WERI-Rb-1 (cell line): Measurements from ENCODE around the gene SLC6A6.

Experiments used
- DNase-seq: peaks from one replicate; pipeline ENCODE4 v3.0.0-alpha.2; 2020
- H3K27ac ChIP-seq: fragments of 250-450 bp; sonication (Bioruptor Pico); 2 replicates; pipeline ENCODE4 v1.5.1; 2020; ENCODE audit warnings: mild to moderate bottlenecking, moderate library complexity
- H3K27me3 ChIP-seq: fragments of 250-450 bp; sonication (Bioruptor Pico); 2 replicates; pipeline ENCODE4 v1.5.1; 2021; ENCODE audit warnings: mild to moderate bottlenecking, low read depth, moderate library complexity; ENCODE audit not compliant: insufficient read depth, severe bottlenecking
- H3K36me3 ChIP-seq: fragments of 250-450 bp; sonication (Bioruptor Pico); 2 replicates; pipeline ENCODE4 v1.5.1; 2020; ENCODE audit warnings: mild to moderate bottlenecking, moderate library complexity
- H3K4me3 ChIP-seq: 2 replicates; pipeline ENCODE4 v1.5.1; 2011; ENCODE audit warnings: low read depth, mild to moderate bottlenecking, control low read depth, low read length
- H3K9me3 ChIP-seq: fragments of 250-450 bp; sonication (Bioruptor Pico); 2 replicates; pipeline ENCODE4 v1.5.1; 2021; ENCODE audit warnings: mild to moderate bottlenecking, moderate library complexity; ENCODE audit not compliant: severe bottlenecking
- CTCF ChIP-seq: IDR thresholded peaks from 2 replicates; pipeline ENCODE4 v1.5.1; 2011; ENCODE audit warnings: low read depth, mild to moderate bottlenecking, control low read depth, inconsistent platforms, low read length

SLC6A6 gene

DNA sequence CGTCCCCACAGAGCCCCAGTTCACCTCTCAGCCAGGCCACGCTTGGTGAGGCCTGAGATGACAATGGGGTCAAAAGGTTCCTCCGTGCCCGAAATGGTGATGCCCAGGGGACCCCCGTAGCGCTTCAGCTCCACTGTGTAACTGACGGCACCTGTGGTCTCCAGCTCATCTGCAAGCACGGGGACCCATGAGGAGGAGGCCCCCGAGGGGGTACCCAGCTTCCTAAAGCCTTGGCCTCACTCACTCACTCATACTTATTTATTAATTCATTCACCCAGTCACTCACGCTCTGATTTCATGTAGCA is 107.3 kb downstream of the SLC6A6 start:
- Histone ChIP-seq H3K27me3 (no peaks in the 10 kb centered on the region), H3K4me3 (no peak overlapping the region), H3K36me3 (no peaks in the 10 kb centered on the region), H3K9me3 (no peaks in the 10 kb centered on the region), H3K27ac (no peak overlapping the region)
- no peak for TF ChIP-seq CTCF
- DNase-seq, result no peak

DNA sequence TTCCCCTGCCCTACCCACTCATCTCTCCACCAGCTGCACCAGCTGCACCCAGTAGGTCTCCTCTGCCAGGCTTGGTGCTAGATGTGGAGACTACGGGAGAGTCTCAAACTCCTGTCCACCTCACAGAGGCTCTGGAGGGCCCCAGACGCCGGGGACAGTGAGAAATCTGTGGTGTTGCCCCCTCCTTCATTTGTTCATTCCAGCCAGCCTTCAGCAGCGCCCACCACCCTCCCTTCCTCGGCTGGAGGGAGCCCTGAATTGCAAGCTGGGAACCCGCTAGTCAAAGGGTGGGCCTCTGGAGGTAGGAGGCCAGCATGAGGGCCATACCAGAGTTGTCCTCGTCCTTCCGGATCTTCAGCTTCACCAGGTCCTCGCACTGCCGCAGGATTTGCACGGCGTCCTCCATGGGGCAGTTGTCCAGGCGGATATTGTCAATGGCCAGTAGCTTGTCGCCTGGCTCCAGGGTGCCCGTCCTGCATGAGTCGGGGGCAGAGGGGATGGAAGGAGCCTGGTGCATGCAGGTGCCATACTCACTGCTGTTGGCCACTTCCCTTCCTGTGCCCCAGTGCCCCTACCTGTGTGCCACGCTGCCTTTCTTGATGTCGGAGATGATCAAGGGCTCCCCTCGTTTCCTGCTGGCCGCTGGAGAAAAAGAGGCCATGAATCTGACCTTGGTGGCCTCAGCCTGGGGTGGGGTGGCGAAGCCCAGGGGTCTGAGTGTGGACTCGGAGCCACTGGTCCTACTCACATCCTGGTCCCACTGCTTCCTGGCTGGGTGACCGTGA is 108.6 kb downstream of the SLC6A6 start:
- no peak overlapping the region for H3K27ac ChIP-seq
- H3K9me3 ChIP-seq, result no peaks in the 10 kb centered on the region
- DNase-seq, result peak; percentile 4
- no peak for TF ChIP-seq CTCF
- no peaks in the 10 kb centered on the region for H3K27me3 ChIP-seq
- H3K4me3 ChIP-seq, result no peak overlapping the region
- no peaks in the 10 kb centered on the region for H3K36me3 ChIP-seq

DNA sequence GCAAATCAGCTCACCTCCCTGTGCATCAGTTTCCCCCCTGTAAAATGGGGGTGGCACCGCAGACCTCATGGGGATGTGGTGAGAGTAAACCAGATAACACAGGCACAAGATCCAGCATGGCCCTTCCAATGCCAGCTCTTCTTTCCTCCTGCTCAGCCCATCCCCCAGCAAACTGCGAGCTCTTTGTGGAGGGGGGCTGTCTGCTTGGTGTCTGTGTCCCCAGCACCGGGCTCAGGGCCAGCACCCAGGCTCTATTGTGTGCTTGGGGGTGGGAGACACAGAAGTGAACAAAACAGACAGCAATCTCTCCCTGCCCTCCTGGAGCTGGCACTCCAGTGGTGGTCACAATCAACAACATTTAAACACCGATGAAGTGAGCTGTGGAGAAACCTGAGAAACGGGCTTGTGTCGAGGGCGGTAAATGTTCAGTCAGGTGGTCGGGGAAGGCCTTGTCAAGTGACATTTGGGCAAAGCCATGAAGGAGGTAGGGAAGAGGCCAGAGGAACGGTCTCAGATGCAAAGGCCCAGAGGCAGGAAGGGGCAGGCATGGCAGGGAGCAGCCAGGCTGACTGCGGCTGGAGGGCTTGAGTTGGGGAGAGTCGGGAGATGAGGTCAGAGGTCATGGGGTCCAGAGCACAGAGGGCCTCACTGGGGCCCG is 109.3 kb downstream of the SLC6A6 start:
- Histone ChIP-seq H3K27ac (no peak overlapping the region), H3K9me3 (no peaks in the 10 kb centered on the region), H3K4me3 (no peak overlapping the region), H3K27me3 (no peaks in the 10 kb centered on the region), H3K36me3 (no peaks in the 10 kb centered on the region)
- no peak for TF ChIP-seq CTCF
- DNase-seq, result peak; percentile 4

DNA sequence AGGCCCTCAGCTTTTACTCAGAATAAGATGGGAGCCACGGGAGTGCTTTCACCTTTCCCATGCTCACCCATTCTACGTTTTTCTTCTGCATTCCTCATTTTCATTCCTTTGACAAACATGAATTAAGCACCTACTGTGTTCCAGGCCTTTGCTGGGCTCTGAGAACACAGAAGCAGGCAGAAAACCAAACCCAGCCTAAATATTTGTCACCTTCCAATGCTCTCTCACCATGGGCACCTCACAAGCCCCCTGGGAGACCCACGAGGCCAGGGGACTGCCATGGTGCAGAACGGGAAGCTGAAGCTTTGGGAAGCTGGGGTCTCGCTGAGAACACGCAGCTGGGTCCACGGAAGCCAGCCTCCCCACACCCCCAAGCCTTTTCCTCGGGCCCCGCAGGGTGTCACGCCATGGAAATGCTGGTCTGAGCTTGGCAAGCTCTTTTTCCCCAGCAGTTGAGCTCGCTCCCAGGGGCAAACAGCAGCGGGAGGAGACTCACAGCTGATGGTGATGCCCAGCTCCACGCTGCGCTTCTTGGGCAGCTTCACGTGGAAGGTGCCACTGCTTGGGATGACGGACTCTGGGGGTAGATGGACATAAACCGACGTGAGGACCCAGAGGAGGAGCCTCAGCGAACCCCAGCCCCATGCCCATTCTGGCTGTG is 110.0 kb downstream of the SLC6A6 start:
- Histone ChIP-seq H3K4me3 (no peak overlapping the region), H3K9me3 (no peaks in the 10 kb centered on the region), H3K36me3 (no peaks in the 10 kb centered on the region), H3K27ac (no peak overlapping the region), H3K27me3 (no peaks in the 10 kb centered on the region)
- no peak for TF ChIP-seq CTCF
- DNase-seq, result peak; percentile 3

DNA sequence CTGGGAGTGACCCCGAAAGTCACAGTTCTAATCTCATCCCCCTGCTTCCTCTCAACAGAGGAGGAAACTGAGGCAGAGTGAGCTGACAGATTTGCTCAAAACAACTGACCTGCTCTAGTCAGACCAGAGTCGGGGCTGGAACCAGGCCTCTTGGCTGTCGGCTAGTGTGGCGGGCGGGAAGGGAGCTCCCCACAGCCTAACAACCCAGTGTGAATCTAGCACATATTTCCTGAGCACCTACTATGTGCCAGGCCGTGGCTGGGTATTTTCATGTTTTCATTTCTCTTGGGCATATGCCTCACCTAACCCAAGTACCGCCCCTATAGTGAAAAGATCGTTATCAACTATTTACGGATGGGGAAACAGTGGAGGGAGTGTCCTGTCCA is 110.5 kb downstream of the SLC6A6 start:
- no peak for TF ChIP-seq CTCF
- no peak overlapping the region for H3K4me3 ChIP-seq
- H3K27me3 ChIP-seq, result no peaks in the 10 kb centered on the region
- no peaks in the 10 kb centered on the region for H3K36me3 ChIP-seq
- no peaks in the 10 kb centered on the region for H3K9me3 ChIP-seq
- no peak overlapping the region for H3K27ac ChIP-seq
- peak; percentile 2 for DNase-seq
